ENCODE data around the gene DGLUCY. TPM values are rescaled to one million over a fixed set of nuclear protein-coding genes. Genes with fewer than 3 reads are reported as not detected.

Gene DGLUCY
- total and polyA plus RNA-seq, 2 of the 13 experiments (the other 11 are each of a cell fraction or from before 2014, with no cell fraction given) = 14.8 to 36.3 TPM

DNA sequence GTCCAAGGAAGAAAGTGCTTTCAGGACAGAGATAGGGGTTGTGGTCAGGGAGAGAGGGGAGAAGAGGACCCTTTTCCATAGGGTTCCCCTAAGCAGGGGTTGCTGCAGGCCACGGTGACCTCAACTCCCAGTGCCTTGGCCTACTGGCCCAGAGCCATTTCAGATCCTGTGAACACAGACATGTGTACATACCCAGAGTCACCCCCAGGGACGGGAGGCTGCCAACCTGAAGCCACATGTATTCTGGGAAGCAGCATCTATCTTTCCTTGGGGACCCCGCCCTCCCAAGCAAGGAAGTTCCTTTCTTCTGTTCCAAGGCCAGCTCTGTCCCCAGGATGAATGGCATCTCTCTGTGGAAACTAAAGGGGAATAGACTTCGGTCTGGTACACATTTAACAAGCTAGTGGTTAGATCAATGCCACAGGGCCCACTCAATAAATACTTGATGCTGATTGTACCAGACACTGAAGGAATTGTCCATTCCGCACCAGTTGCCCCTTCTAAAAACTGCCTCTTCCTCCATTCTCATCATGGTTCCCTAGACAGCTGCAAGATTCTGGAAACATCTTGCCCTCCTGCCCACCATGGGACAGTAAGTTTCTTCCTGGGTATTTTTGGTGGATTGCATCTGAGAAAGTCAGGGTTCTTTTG lies 25.2 kb upstream of the DGLUCY start (continued):
- TF ChIP-seq, protein P1, sequence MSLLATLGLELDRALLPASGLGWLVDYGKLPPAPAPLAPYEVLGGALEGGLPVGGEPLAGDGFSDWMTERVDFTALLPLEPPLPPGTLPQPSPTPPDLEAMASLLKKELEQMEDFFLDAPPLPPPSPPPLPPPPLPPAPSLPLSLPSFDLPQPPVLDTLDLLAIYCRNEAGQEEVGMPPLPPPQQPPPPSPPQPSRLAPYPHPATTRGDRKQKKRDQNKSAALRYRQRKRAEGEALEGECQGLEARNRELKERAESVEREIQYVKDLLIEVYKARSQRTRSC (CRISPR knock-in tag; IDR thresholded peaks at IDR 0.05; ENCODE audit: low read depth) = no peak
- TF ChIP-seq KDM3A (CRISPR knock-in tag; IDR thresholded peaks at IDR 0.05; ENCODE audit: low read depth) (no peak), ZNF615 (CRISPR knock-in tag; IDR thresholded peaks at IDR 0.05; ENCODE audit: borderline replicate concordance) (no peak), ZNF446 (CRISPR knock-in tag; IDR thresholded peaks at IDR 0.05) (no peak), ZNF556 (CRISPR knock-in tag; IDR thresholded peaks at IDR 0.05; ENCODE audit: borderline replicate concordance) (no peak), ZFP1 (CRISPR knock-in tag; IDR thresholded peaks at IDR 0.05) (no peak), HMG20B (CRISPR knock-in tag; conservative IDR thresholded peaks at IDR 0.05) (no peak), ZFY (CRISPR knock-in tag; IDR thresholded peaks at IDR 0.05) (no peak)
- TF ChIP-seq, protein P2, sequence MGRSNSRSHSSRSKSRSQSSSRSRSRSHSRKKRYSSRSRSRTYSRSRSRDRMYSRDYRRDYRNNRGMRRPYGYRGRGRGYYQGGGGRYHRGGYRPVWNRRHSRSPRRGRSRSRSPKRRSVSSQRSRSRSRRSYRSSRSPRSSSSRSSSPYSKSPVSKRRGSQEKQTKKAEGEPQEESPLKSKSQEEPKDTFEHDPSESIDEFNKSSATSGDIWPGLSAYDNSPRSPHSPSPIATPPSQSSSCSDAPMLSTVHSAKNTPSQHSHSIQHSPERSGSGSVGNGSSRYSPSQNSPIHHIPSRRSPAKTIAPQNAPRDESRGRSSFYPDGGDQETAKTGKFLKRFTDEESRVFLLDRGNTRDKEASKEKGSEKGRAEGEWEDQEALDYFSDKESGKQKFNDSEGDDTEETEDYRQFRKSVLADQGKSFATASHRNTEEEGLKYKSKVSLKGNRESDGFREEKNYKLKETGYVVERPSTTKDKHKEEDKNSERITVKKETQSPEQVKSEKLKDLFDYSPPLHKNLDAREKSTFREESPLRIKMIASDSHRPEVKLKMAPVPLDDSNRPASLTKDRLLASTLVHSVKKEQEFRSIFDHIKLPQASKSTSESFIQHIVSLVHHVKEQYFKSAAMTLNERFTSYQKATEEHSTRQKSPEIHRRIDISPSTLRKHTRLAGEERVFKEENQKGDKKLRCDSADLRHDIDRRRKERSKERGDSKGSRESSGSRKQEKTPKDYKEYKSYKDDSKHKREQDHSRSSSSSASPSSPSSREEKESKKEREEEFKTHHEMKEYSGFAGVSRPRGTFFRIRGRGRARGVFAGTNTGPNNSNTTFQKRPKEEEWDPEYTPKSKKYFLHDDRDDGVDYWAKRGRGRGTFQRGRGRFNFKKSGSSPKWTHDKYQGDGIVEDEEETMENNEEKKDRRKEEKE (IDR thresholded peaks at IDR 0.05) = no peak

DNA sequence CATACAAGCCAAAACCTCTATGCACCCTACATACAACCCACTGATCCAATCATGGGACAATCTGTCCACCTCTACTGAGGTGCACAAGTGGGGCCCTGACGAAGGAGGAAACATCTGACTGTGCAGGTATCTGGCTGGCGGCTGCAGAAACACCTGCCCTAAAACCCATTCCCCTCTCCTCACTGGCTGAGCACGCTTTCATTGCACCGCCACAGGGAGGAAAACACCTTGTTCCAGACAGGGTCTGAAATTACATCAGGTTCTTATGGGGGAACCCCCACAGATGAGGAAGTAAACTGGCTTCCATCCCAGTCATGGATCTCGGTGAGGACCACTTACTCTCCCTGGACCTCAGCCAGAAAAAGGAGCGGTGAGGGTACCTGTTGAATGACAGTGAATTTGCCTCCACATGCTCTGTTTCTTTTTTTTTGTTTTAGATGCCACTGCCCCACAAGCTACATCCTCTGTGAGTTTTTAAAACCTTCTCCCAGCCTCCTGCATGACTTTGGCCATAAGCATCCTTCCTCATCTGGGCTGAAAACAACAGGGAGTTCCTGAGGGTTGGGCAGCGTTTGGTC lies 23.8 kb upstream of the DGLUCY start:
- TF ChIP-seq PCBP2 (optimal IDR thresholded peaks at IDR 0.05; ENCODE audit: low read depth, low read length, poor library complexity, severe bottlenecking) (no peak), MEIS1 (CRISPR knock-in tag; IDR thresholded peaks at IDR 0.05; ENCODE audit: borderline replicate concordance) (no peak), SALL2 (CRISPR knock-in tag; IDR thresholded peaks at IDR 0.05) (no peak), DNMT3B (CRISPR knock-in tag; conservative IDR thresholded peaks at IDR 0.05) (no peak)
- ChIA-PET POLR2A (no interaction called here), CTCF (ENCODE audit: low intra/inter-chr PET ratio, low total read pairs) (no interaction called here)
- H3K4me1 ChIP-seq (ENCODE audit: insufficient read depth, low read length) = no peaks in the 10 kb centered on the region
- H3K36me3 ChIP-seq (replicated peaks in 1 of 2; ENCODE audit: control insufficient read depth in 1 of 2, insufficient read depth in 2 of 2, low read length in 2 of 2) = no peaks in the 10 kb centered on the region
- ATAC-seq (no peak), DNase-seq (ENCODE audit: low spot score) (no peak), FAIRE-seq (no peak)
- H3K27me3 ChIP-seq (ENCODE audit: control insufficient read depth in 1 of 2, insufficient read depth in 2 of 2, low read length in 2 of 2) = no peaks in the 10 kb centered on the region; a peak in 1 of 5 replicates
- BruUV-seq (replicated peaks) = no TSS peak
- no peak overlapping the region for H3K4me2 ChIP-seq (ENCODE audit: low read depth, low read length)
- H4K20me1 ChIP-seq (ENCODE audit: insufficient read depth, low read length) = no peaks in the 10 kb centered on the region
- intact Hi-C loops (cut with micrococcal nuclease; ENCODE audit: unreplicated experiment) (no loop called here), in situ Hi-C loops (cut with HindIII; ENCODE audit: extremely low pct_ligation_motif_present, low pct_unique_long_range_greater_than_20kb) (no loop called here)
- H2AFZ ChIP-seq (ENCODE audit: low read length) = no peak overlapping the region
- no peaks in the 10 kb centered on the region for H3K9me3 ChIP-seq (ENCODE audit: low read length)
- 58% methylated on average over 5 of the region's 7 CpGs for WGBS (ENCODE audit: low lambda C conversion rate)
- H3K79me2 ChIP-seq (ENCODE audit: insufficient read depth, low read length) = no peaks in the 10 kb centered on the region
- no peak overlapping the region for H3K4me3 ChIP-seq (replicated peaks in 1 of 3; ENCODE audit: insufficient read depth in 1 of 3, low read depth in 2 of 3, low read length in 3 of 3)
- H3K27ac ChIP-seq (ENCODE audit: extremely low read length, insufficient read depth, low read length) = no peak overlapping the region
- no peak overlapping the region for H3K9ac ChIP-seq (ENCODE audit: insufficient read depth, low read depth, low read length)

All from HepG2 (cell line).